Activated CD4-positive, alpha-beta T cell treated with anti-CD3 and anti-CD28 coated beads, Interleukin-2, Interleukin-4, amounts not matched to agents 100 ng/mL and 50 ng/mL, durations not matched to agents 16 hours and 8 hours (primary cell): ENCODE measurements around the gene PCSK5.
"Not testable (repeated sequence)": the region's sequence is repeated elsewhere in the genome, so short reads cannot be mapped to it uniquely, and the experiment has no call there.

ENCODE experiments used
- DNase-seq: peaks from one replicate; pipeline ENCODE4 v3.0.0-alpha.2; 2020; ENCODE audit warnings: low spot score

The PCSK5 gene

GRCh38 chr9:75963321-75963720 lies 72.8 kb downstream of the PCSK5 start:
- DNase-seq = not testable (repeated sequence)

GRCh38 chr9:75964427-75964826 lies 74.0 kb downstream of the PCSK5 start:
- no peak for DNase-seq

- no peak for DNase-seq
These were observed 74.8 kb downstream of the PCSK5 start for GRCh38 chr9:75965231-75965630.

GRCh38 chr9:75967556-75967955 lies 77.1 kb downstream of the PCSK5 start:
- DNase-seq = no peak

- DNase-seq = no peak
These were observed 83.7 kb downstream of the PCSK5 start for GRCh38 chr9:75974016-75974766.

- DNase-seq = no peak
These were observed 84.6 kb downstream of the PCSK5 start for GRCh38 chr9:75975071-75975470.

GRCh38 chr9:75976549-75976948 lies 86.1 kb downstream of the PCSK5 start:
- DNase-seq = no peak

GRCh38 chr9:75979362-75979761 lies 88.9 kb downstream of the PCSK5 start:
- DNase-seq = no peak

GRCh38 chr9:75983319-75984045 lies 93.0 kb downstream of the PCSK5 start:
- DNase-seq = no peak

GRCh38 chr9:75985515-75985914 lies 95.0 kb downstream of the PCSK5 start:
- no peak for DNase-seq

- DNase-seq = no peak
These were observed 98.2 kb downstream of the PCSK5 start for GRCh38 chr9:75988663-75989062.

- DNase-seq = no peak
These were observed 99.7 kb downstream of the PCSK5 start for GRCh38 chr9:75990156-75990555.

GRCh38 chr9:75990576-75991304 lies 100.3 kb downstream of the PCSK5 start:
- DNase-seq = no peak

- DNase-seq = peak; percentile 25
These were observed 102.2 kb downstream of the PCSK5 start for GRCh38 chr9:75992482-75993206.

GRCh38 chr9:75993434-75993833 lies 103.0 kb downstream of the PCSK5 start:
- no peak for DNase-seq

- no peak for DNase-seq
These were observed 104.6 kb downstream of the PCSK5 start for GRCh38 chr9:75995066-75995465.

- DNase-seq = no peak
These were observed 106.3 kb downstream of the PCSK5 start for GRCh38 chr9:75996726-75997125.

- no peak for DNase-seq
These were observed 106.7 kb downstream of the PCSK5 start for GRCh38 chr9:75997206-75997605.

- DNase-seq = no peak
These were observed 107.8 kb downstream of the PCSK5 start for GRCh38 chr9:75998096-75998780.

- no peak for DNase-seq
These were observed 111.0 kb downstream of the PCSK5 start for GRCh38 chr9:76001459-76001858.

- no peak for DNase-seq
These were observed 112.6 kb downstream of the PCSK5 start for GRCh38 chr9:76003041-76003440.

GRCh38 chr9:76004526-76004925 lies 114.1 kb downstream of the PCSK5 start:
- no peak for DNase-seq
